GM19099 (cell line): ENCODE data around the gene SUN1.

Experiments
- POLR2A ChIP-seq: IDR thresholded peaks from 3 replicates; pipeline ENCODE4 v1.6.1; 2011; ENCODE audit warnings: low read depth; ENCODE audit not compliant: insufficient read length; ENCODE audit errors: extremely low read depth

SUN1 gene

DNA sequence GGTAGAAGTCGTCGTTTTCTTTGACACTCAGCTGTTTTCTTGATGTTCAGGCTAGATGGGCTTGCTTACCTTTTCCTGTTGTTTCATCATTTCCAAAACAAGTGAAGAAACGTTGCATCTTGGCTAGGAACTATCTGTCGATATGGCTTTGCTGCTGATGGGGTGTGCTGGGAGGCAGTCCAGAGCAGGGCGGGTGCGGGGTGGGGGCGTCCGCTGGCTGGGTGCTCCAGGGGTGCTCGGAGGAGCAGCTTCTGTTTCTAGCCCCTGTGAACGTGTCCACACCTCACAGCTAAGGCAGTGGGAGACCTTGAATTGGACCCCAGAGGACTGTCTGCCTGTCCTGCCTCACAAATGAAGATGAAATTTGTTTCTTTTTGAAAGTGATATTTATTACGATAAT is 7.6 kb upstream of the SUN1 start:
- no peak for TF ChIP-seq POLR2A

DNA sequence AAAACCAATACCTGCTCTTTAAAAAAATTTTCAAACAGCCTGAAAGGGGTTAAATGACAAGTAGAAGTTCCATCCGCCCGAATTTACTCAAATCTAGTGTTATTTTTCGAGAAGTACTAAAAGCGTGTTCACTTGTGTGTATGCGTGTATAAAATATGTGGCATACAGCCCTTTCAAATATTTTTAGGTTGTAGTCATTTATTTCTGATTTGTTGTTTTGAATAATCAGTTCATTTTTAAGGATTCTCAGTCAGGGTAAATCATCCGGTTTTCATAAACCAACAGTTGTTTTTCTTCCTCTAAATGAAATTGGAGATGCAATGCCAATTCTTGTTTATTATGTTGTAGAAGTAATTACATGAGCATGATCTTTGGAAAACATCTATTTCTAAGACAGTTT is 6.9 kb upstream of the SUN1 start:
- TF ChIP-seq POLR2A, result no peak

DNA sequence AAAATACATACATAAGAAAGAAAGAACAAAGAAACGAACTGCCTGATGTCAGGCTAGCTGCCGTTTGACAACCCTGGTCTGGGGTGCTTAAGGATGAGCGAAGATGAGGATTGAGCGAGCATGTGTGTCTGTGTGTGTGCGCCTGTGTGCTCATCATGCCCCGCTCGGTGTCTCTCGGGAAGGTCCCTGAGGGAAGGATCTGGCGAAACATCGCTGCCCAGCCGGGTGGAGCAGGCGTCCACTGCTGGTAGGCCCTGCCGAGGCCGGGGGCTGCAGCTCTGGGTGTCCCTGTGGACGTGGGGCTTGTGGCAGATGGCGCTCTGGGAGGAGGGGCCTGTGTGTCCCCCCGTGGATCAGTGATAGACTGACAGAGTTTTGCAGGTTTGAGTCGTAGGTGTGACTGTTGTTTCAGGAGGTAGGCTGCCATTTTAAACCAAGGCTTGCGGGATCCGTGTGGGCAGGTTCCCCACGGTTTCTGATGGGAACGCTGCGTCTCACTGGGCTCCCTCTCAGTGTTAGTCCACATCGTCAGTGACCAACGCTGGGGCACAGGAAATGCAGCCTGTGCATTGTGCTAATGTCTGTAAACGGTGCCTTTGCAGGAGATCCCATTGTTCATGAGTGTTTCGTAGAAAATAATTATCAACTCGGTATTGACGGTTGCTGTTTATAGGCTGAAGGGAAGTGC is 5.9 kb upstream of the SUN1 start:
- TF ChIP-seq POLR2A, result no peak

DNA sequence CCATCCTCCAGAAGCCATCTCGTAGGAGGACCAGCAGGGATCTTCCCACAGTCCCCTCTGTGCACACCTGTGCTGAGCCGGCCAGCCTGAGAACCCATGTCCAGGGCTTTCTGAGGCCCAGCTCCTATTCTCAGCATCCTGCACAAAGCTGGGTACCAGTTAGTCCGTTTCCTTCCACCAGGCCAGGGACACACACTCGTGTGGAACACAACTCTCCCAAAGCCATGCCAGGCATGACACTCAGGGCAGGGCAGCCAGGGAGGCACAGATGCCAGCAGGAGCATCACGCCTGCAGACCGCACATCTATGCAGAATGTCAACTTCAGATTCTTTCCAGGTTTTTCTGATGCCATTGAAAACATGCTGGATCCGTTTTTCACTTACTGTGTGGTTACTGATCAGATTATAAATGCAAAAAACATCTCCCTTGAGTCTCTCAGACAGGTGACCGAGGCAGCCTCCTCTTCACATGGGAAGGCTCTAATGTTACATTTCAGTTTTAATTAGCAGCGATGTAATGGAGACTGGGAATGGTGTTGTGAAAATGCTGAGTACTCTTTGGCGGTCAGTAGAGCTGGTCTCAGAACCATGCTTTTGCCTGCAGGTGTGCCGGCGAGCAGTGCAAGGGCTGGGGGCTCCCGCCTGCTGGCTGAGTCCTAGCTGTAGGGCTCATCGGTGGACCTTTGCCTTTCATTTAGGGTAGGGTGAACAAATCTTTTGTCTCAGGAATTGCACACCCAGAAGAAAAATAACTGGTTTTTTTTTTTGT is 3.3 kb upstream of the SUN1 start:
- no peak for TF ChIP-seq POLR2A

DNA sequence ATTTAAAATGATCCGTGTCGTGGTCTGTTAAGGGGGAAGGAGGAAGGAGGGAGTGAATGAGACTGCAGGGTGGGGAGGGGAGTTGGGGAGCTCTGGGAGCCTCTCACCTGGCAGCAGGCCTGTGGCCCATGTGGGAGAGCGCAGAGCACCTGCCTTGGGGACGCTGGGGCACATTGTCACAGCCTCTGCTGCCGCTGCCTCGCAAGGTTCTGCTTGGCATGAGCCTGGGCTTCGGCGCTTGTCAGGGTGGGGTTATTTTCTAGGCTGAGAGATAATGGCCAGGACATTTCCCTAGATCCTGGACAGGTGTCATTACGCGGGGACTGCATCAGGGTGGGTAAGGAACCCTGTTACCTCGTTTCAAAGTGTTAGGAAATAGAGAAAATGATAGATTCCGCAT is 2.2 kb upstream of the SUN1 start:
- TF ChIP-seq POLR2A, result no peak

DNA sequence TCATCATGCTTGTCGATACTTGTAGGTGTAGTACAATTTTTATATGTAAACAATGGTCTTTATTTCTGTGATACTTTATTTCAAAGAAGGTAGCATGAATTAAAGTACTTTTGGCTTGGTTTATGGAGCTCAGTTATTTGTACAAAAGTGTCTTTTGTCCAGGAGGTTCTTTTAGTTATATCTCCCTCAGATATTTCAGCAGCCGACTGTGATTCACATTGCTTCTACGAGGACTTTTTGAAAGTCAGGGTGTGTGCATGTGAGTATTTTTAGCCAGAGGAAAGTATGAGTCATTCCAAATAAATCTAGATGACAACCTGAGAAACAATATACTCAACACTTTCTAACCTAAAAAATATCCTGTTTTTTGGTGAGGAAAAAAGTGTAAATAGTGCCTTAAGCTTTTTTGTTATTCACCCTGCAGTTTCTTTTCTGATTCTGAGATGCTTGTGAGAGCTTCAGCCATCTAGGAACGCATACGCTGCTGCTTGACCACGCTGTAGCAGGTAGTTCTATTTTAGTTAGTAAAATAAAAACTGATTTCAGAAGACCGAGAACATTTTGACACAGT is 595 bp upstream of the SUN1 start:
- no peak for TF ChIP-seq POLR2A

DNA sequence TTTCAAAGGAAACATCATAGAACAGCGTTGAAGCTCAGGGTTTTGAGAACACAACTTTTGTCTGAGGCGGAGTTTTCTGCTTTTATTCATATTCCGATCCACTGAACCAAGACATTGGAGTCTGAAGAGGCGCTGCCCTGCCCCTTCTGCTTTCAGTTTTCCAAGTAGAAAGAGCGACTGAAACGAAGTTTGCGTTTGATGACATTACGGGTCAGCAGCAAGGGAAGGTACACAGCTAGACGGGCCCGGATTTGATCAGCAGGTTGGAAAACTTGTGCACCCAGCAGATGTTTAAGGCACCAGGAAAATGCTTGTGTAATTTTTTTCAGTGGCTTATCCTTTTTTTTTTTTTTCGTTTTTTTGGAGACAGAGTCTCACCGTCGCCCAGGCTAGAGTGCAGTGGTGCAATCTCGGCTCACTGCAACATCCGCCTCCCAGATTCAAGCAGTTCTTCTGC is 720 bp downstream of the SUN1 start:
- no peak for TF ChIP-seq POLR2A

DNA sequence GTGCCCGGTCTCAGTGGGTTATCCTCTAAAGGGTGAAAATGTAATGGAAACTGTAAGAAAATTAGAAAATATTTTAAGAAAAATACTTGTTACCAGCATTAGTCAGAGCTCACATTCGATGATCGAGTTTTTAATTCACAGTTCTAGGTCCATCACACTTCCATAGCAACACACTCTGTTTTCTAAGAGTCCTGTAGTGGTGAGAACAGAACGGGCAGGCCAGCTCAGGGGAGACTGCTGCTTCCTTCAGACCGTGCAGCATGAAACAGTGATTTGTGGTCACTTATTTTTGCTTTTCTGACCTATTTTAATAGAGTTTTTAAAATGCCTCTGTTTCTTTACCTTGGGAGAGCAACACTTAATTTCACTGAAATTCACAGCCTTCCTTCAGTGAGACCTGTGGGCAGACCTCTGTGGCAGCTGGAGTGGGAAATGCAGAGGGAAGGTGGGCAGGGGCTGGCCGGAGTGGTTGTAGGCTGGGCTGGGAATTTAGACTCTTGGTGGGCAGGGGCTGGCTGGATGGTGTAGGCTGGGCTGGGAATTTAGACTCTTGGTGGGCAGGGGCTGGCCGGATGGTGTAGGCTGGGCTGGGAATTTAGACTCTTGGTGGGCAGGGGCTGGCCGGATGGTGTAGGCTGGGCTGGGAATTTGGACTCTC is 1.5 kb downstream of the SUN1 start:
- no peak for TF ChIP-seq POLR2A

DNA sequence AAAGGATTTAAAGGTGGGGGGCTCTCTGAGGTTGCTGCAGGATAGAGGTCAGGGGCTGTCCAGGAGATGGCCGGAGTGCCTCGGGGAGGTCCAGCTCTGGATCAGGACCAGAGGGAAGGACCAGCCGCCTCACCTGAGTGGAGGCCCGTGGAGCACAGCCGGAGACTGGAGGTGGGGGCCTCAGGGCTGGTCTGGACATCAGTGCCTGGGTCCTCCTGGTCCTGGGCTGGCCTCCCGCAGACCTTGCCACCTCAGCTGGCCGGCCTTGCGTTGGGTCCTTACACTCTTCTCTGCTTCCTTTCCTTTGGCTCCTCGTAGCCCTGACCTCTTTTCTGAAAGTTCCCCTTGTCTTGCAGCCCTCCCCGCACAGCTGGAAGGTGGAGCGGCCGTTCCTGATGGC is 2.0 kb downstream of the SUN1 start:
- TF ChIP-seq POLR2A, result no peak

DNA sequence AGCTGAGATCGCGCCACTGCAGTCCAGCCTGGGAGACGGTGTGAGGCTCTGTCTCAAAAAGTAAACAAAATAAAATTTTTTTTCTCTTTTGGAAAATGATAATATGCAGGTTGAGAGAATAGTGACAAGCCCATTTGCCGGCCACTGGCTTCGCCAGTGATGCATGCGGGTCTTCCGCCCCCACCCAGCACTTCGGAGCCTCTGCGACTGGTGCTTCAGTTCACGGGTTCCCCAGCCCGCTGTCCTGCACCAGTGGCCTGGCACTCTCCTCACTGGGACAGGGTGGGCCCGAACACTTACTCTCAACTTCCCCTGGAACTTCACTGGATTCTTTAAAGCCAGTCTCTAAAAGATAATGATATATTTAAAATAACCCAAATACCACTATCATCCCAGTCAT is 2.7 kb downstream of the SUN1 start:
- TF ChIP-seq POLR2A, result no peak

DNA sequence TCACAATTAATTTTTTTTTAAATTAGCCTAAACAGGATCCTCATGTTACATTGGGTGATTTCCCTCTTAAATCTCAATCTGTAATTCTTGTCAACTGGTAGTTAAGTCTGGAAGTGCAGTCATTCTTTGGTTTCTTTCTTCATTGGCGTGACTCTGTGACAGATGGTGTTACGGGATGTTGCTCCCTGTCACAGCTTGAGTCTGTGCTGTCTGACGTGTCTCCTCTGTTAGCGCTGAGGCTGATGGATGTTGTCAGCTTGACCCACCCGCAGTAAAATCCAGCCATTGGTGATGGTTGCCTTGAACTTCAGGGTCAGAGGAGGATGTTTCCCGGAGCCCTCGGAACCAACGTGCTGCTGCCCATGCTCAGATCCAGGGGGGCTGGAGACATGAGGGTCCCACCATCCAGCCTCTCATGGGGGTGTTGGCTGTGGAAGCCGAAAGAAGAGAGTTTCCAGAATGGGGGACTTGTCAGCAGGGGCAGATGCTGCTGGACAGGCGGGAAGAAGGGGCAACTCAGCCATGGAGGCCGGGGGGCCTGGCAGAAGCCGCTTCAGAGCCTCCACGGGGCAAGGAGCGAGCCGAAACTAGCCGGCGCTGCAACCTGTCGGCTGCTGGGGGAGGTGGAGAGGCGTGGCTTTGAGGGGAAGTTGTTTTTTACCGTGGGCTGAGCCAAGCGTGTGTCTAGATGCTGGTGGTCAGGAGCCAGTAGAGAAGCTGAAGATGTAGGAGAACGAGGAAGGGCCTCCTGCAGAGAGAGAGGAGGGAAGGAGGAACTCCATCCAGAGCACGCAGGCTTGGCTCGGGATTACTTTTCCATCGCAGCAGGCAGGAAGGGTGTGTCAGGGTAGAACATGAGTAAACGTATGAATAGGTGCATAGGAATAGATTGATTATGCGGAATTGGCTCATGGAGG is 3.5 kb downstream of the SUN1 start:
- no peak for TF ChIP-seq POLR2A

DNA sequence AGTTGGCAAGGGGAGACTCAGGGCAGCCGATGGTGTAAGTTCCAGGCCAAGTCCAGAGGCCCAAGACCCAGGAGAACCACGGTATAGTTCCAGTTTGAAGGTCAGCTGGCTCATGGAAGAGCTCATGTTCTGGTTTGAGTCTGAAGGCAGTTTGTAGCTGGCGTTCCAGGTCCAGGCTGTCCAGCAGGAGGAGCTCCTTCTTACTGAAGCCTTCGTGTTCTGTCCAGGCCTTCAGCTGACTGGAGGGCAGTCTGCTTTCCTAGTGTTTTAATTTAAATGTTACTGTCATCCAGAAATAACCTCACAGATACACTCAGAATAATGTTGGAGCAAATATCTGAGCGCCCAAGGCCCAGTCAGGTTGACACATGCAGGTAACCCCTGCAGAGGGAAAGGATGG is 4.2 kb downstream of the SUN1 start:
- no peak for TF ChIP-seq POLR2A

DNA sequence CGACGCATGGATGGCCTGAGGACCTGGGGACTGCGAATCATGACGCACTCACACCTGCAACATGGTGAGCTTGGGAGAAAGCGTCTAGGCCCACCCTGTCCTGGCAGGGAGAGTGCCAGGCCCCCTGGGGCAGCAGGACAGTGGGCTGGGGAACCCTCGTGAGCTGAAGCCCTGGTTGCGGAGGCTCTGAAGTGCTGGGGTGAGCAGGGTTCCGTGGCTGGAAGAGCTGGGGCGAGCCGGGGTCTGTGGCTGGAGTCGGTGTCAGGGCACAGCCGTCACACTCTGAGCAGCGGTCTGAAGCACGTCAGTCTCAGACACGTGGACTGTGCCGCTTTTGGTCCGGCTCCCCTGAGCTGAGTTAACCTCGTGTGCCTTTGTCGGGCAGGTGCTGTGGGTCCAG is 4.7 kb downstream of the SUN1 start:
- no peak for TF ChIP-seq POLR2A

DNA sequence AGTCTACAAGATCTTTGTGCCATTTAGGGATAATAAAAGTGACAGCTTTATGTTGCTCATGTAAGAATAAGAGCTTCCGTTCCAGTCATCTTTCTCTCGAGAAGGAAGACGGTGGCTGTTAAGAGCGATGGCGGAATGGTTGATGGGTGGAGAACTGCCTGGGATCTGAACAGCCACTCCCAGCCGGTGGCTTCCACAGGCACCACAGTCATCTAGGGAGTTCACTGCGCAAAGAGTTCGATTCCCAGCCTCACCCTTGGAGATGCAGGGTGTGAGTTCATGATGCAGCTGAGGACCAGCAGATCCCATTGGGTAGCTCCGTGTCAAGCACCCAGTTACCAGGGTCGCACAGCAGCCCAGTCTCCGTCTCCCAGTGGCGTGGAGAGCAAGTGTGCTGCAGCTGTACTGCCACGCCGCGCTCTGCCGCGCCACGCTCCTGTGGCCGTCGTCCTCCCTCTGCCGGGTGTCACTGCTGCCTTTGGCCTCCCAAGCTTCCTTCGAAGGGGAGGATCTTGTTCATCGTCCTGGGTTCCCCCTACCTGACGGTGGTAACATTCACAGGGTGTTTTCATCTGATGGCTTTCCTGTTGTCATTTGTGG is 7.8 kb downstream of the SUN1 start:
- TF ChIP-seq POLR2A, result no peak
